ENCODE data around the gene CAMKK2. TPM values are rescaled to one million over a fixed set of nuclear protein-coding genes. Genes with fewer than 3 reads are reported as not detected.
A peak's percentile ranks its signal among the peaks of the same experiment; 100 is the strongest.
"Not testable (repeated sequence)": the region's sequence is repeated elsewhere in the genome, so short reads cannot be mapped to it uniquely, and the experiment has no call there.

CAMKK2 gene
- total RNA-seq, 1 experiment from 2014 or later = 26.7 TPM

DNA sequence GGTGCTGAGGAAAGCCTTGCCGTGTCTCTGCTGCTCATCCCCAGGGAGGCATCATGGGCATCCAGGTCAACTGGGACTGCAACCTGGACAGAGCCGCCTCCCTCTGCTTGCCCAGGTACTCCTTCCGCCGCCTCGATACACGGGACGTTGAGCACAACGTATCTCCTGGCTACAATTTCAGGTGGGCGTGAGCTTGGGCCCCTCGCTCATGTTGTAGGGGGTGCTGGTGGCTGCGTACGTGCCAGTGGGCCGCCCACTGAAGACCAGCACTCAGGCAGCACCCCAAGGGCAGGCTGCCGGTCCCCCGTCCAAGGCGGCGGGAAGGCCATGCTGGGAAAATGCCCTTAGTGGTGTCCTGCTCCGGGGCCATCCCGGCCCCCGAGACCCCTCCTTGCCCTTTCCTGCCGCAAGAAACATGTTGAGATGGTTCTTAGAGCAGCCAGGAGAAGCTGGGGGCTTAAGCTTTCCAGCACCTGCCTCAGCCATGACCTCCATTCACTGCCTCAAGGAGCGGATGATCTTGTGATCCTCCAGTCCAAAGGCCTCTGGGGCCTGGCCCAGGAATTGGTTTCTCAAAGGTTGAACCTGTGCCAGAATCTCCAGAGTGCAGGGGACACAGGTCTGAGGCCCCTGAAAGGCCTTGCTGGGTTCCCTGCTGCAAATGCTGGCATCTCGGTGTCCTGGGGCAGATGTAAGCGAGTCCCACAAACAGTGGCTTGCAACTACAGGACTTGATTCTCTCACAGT, 67.4 kb downstream of the CAMKK2 start:
- Histone ChIP-seq H3K4me1 (replicated peaks; ENCODE audit: insufficient read depth) (peaks cover 46% of the 10 kb centered on the region), H3K27me3 (ENCODE audit: insufficient read depth, low read depth) (no peaks in the 10 kb centered on the region), H2AFZ (no peak overlapping the region), H3F3A (ENCODE audit: insufficient read depth, low read depth) (peaks cover 35% of the 10 kb centered on the region), H3K9me2 (ENCODE audit: insufficient read depth) (no peaks in the 10 kb centered on the region), H3K9me3 (ENCODE audit: insufficient read depth, low read depth) (no peaks in the 10 kb centered on the region), H3K27ac (peak overlapping the region; percentile 97), H3K79me2 (ENCODE audit: low read depth) (peaks cover 5% of the 10 kb centered on the region; the same call in 1 of the 2 replicates), H3K36me3 (ENCODE audit: low read depth) (peaks cover 7% of the 10 kb centered on the region; the same call in 1 of the 2 replicates), H4K20me1 (ENCODE audit: insufficient read depth) (no peaks in the 10 kb centered on the region), H3K4me2 (peak overlapping the region; percentile 77), H3K4me3 (peak overlapping the region; percentile 27; the same call in 1 of the 2 replicates)
- DNase-seq = no peak
- TF ChIP-seq EZH2 (IDR thresholded peaks at IDR 0.05; ENCODE audit: low read depth) = no peak
- TF ChIP-seq, protein P1, sequence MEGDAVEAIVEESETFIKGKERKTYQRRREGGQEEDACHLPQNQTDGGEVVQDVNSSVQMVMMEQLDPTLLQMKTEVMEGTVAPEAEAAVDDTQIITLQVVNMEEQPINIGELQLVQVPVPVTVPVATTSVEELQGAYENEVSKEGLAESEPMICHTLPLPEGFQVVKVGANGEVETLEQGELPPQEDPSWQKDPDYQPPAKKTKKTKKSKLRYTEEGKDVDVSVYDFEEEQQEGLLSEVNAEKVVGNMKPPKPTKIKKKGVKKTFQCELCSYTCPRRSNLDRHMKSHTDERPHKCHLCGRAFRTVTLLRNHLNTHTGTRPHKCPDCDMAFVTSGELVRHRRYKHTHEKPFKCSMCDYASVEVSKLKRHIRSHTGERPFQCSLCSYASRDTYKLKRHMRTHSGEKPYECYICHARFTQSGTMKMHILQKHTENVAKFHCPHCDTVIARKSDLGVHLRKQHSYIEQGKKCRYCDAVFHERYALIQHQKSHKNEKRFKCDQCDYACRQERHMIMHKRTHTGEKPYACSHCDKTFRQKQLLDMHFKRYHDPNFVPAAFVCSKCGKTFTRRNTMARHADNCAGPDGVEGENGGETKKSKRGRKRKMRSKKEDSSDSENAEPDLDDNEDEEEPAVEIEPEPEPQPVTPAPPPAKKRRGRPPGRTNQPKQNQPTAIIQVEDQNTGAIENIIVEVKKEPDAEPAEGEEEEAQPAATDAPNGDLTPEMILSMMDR (conservative IDR thresholded peaks at IDR 0.05) = no peak
- intact Hi-C loops (cut with micrococcal nuclease; ENCODE audit: unreplicated experiment) = loop anchor here (5.0 to 10.0 kb wide), 2 partner anchors 57 to 566 kb away; partner anchors contain the start of gene RHOF
- CTCF ChIA-PET = no interaction called here
- TSS peak; percentile 90 for BruUV-seq (replicated peaks)
- POLR2A ChIA-PET (ENCODE audit: unreplicated experiment) = interaction anchor here (0.6 kb wide), 1 partner anchor 97 kb away, joined by 4 read pairs; the partner anchor contains the start of gene P2RX7

GRCh38 chr12:121227294-121227693, 69.2 kb downstream of the CAMKK2 start:
- BruUV-seq (replicated peaks) = no TSS peak
- intact Hi-C loops (cut with micrococcal nuclease; ENCODE audit: unreplicated experiment) = loop anchor here (1.0 to 10.0 kb wide), 5 partner anchors 16 to 568 kb away; partner anchors contain the start of genes P2RX4 and RHOF
- ChIA-PET POLR2A (ENCODE audit: unreplicated experiment) (interaction anchor here (0.8 kb wide), 1 partner anchor 996 kb away, joined by 4 read pairs; no protein-coding TSS in a partner anchor), CTCF (interaction anchor here (0.6 kb wide), 1 partner anchor 644 kb away, joined by 3 read pairs; no protein-coding TSS in a partner anchor)
- H3K79me2 ChIP-seq (ENCODE audit: low read depth) = peaks cover 5% of the 10 kb centered on the region; the same call in 1 of the 2 replicates
- peaks cover 46% of the 10 kb centered on the region for H3K4me1 ChIP-seq (replicated peaks; ENCODE audit: insufficient read depth)
- peak overlapping the region; percentile 64 for H3K4me2 ChIP-seq
- no peak for TF ChIP-seq EZH2 (IDR thresholded peaks at IDR 0.05; ENCODE audit: low read depth)
- TF ChIP-seq, protein P1 (conservative IDR thresholded peaks at IDR 0.05) = no peak
- no peaks in the 10 kb centered on the region for H3K9me3 ChIP-seq (ENCODE audit: insufficient read depth, low read depth)
- H4K20me1 ChIP-seq (ENCODE audit: insufficient read depth) = no peaks in the 10 kb centered on the region
- H3K9me2 ChIP-seq (ENCODE audit: insufficient read depth) = no peaks in the 10 kb centered on the region
- 0 out of 2 replicates have a peak overlapping the region, but pooled peaks have one; percentile 57 for H2AFZ ChIP-seq
- no peak overlapping the region; the same call in 1 of the 2 replicates for H3K4me3 ChIP-seq
- no peaks in the 10 kb centered on the region for H3K27me3 ChIP-seq (ENCODE audit: insufficient read depth, low read depth)
- H3K27ac ChIP-seq = peak overlapping the region; percentile 92
- H3F3A ChIP-seq (ENCODE audit: insufficient read depth, low read depth) = peaks cover 35% of the 10 kb centered on the region
- peaks cover 7% of the 10 kb centered on the region; the same call in 1 of the 2 replicates for H3K36me3 ChIP-seq (ENCODE audit: low read depth)
- peak; percentile 91 to 97 for DNase-seq

DNA sequence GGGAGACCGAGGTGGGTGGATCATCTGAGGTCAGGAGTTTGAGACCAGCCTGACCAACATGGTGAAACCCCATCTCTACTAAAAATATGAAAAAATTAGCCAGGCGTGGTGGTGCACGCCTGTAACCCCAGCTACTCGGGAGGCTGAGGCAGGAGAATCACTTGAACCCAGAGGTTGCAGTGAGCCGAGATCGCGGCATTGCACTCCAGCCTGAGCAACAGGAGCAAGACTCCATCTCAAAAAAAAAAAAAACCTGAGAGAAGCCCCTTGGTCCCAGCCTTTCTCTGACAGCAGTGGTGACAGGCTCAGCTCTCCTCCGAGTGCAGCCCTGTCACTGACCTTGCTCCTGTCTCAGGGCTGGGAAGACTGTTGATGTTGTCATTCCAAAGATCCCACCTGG, 69.6 kb downstream of the CAMKK2 start:
- POLR2A ChIA-PET (ENCODE audit: unreplicated experiment) = interaction anchor here (0.8 kb wide), 1 partner anchor 995 kb away, joined by 4 read pairs; no protein-coding TSS in a partner anchor
- Histone ChIP-seq H3F3A (ENCODE audit: insufficient read depth, low read depth) (peaks cover 35% of the 10 kb centered on the region), H3K4me1 (replicated peaks; ENCODE audit: insufficient read depth) (peaks cover 46% of the 10 kb centered on the region), H3K27ac (peak overlapping the region; percentile 92), H3K4me2 (peak overlapping the region; percentile 64), H2AFZ (0 out of 2 replicates have a peak overlapping the region, but pooled peaks have one; percentile 57)
- CTCF ChIA-PET = interaction anchor here (0.6 kb wide), 1 partner anchor 644 kb away, joined by 3 read pairs; no protein-coding TSS in a partner anchor
- not testable (repeated sequence) for H3K4me3 ChIP-seq; H3K27me3 ChIP-seq (ENCODE audit: insufficient read depth, low read depth); BruUV-seq (replicated peaks); H4K20me1 ChIP-seq (ENCODE audit: insufficient read depth); DNase-seq; H3K9me3 ChIP-seq (ENCODE audit: insufficient read depth, low read depth); H3K9me2 ChIP-seq (ENCODE audit: insufficient read depth); H3K36me3 ChIP-seq (ENCODE audit: low read depth); H3K79me2 ChIP-seq (ENCODE audit: low read depth)
- intact Hi-C loops (cut with micrococcal nuclease; ENCODE audit: unreplicated experiment) = loop anchor here (1.0 to 10.0 kb wide), 5 partner anchors 16 to 568 kb away; partner anchors contain the start of genes P2RX4 and RHOF

Data from PC-9 (cell line).